DMS 273 (cell line): Measurements from ENCODE around the gene POMT1.
"Not testable (repeated sequence)": the region's sequence is repeated elsewhere in the genome, so short reads cannot be mapped to it uniquely, and the experiment has no call there.

ENCODE experiments used
- DNase-seq: peaks from one replicate; lab custom pipeline; 2025; ENCODE audit not compliant: unreplicated experiment; lab: John Stamatoyannopoulos, UW

Gene POMT1

DNA sequence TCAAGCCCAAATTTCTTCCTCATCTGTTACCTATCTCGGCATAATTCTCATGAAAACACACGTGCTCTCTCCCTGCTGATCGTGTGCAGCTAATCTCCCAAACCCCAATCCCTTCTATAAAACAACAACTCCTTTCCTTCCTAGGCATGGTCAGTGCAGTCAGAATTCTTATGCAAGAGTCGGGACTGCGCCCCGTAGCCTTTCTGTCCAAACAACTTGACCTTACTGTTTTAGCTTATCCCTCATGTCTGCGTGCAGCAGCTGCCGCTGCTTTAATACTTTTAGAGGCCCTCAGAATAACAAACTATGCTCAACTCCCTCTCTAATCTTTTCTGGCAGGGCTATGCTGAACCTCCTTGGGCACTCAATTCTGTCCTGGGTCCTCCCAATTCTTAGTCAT lies 47.7 kb downstream of the POMT1 start:
- not testable (repeated sequence) for DNase-seq

DNA sequence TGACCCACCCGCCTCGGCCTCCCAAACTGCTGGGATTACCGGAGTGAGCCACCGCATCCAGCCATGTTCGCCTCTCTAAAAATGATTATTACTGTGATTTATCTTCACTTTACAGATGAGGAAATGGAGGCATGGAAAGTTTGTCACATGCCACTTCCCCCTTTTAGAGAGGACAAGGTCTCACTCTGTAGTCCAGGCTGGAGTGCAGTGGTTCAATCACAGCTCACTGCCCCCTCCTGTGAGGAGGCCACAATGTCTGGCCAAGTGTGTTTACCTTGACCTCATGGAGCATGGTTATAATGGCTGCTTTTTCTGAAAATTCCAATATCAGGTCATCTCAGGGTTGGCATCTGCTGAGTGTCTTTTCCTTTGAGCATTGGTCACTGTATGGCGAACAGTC lies 49.3 kb downstream of the POMT1 start:
- no peak for DNase-seq

DNA sequence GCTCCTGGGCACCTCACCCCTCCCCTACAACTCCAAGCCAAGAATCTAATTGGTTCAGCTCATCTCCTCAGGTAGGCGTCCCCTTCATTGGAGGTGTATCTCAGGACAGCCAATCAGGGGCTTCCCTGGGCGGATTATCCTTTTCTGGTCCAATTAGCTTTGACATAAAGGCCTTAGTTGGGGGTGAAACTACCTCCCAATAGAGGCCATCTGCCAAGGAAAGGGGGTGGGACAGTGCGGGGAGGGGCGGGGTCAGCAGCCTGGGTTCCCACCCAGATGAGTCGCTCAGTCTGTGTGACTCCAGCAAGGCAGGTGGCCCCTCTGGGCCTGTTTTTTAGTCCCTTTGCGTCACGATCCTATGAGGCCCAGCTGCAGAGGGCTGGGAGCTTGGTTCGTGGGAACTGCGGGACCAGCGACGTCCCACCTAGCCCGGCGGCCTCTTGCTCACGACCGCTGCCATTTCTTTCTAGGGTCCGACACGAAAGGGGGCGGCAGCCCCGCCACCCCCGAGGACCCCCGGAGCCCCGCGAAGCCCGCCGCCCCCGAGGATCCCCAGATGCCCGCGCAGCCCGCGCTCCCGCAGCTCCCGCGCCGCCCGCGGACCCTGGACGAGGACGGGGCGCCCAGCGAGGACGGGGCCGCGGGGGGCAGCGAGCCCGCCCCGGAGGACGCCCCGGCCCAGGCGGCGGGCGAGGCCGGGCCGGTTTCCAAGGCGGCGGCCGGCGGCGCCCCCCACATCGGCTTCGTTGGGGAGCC lies 51.5 kb downstream of the POMT1 start:
- peak; percentile 40 for DNase-seq

DNA sequence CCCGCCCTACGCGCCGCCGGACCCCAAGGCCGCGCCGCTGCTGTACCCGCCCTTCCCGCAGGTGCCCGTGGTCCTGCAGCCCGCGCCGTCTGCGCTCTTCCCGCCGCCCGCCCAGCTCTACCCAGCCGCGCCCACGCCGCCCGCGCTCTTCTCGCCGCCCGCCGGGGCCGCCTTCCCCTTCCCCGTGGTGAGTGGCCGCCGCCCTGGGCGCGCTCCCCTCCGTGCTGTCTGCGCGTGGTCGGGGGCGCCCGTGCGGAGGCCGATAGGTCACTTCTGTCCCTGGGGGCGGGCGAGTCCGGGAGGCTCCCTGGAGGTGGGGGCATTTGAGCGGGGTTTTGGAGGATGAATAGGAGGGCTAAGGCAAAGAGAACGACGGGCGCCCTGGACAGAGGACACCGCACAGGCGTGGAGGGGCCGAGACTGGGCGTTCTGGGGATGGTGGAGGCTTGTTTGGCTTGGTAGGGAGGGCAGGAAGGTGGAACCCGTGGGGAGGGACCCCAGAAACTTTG lies 52.2 kb downstream of the POMT1 start:
- no peak for DNase-seq

DNA sequence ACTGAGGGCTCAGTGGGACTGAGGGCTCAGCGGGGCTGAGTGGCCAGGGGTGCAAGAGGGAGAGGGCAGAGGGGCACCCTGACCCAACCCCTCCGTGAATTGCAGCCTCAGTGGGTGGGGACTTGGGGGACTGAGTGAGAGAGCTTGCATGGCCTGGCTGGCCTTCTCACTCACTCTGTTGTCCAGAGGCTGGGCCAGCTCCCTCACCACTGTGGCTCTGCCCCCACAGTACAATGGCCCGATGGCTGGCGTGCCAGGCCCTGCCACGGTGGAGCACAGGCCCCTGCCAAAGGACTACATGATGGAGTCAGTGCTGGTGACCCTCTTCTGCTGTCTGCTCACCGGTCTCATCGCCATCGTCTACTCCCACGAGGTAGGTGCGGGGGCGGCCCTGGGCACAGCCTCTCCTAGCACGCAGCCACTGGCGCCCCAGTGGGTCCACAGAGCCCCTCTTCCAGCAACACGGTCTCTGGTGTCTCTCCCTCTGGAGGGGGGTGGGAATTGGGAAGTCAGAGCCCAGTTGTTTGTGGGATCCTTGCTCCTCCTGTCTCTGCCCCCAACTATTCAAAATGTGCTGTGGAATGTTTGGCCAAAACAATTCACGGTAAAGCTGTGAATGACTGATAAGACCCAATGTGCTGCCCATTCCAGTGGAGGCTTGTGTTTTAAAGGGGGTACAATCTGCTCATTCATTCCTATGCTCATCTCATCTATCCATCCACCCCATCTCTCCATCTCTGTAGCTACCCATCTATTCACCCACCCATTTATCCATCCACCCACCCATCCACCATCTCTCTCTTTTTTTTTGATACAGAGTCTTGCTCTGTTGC lies 53.3 kb downstream of the POMT1 start:
- no peak for DNase-seq

DNA sequence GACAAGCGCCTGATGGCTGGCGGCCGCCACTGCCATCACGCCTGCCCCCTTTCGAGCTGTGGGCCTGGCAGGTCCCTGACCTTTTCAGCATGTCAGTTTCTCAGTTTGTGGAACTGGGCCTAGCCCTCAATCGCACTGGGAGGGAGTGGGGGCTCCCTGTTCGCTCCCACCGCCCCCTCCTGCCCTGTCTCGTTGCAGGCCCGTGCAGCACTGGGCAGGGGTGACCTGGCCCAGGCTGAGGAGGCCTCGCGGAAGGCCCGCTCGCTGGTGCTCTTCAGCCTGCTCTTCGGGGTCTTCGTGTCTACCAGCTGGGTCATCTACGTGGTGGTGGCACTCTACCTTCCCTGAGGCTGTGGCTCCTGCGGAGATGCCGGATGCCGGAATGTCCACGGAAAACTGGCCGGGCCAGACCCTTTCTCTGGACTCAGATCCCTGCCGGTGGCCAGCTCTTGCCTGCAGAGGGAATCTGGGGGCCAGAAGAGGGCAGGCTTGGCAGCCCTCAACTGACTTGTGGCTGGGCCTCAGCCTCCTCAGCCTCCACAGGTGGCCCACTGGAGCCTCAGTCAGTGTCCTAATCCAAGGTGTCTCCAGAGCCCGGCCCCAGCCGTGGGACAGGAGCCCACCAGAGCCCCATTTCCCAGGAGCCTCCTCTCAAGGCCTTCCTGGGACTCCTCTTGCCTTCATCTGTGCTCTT lies 55.3 kb downstream of the POMT1 start:
- DNase-seq, result no peak

DNA sequence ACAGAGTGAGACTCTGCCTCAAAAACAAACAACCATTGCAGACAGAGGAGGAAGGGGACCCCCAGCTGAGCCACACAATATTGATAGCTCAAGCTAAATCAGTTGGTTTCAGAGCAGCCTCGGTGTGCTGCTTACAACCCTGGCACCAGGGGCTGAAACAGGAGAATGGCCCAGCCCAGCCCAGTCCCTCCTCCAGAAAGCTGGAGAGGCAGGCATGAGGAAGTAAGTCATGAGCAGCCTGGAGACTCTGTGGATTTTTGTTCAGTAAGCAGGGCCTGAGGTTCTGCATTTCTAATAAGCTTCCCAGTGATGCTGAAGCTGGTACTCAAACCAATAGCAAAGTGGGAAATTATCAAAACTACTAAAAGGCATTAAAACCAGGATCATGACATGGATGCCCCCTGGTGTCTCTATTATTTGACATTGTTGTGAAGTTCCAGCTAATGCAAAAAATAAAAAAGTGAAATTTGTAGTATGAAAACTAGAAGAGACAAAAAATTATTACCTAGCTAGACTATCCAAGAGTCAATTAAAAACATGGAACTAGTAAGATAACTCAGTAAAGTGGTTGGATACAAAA lies 56.8 kb downstream of the POMT1 start:
- DNase-seq, result no peak

DNA sequence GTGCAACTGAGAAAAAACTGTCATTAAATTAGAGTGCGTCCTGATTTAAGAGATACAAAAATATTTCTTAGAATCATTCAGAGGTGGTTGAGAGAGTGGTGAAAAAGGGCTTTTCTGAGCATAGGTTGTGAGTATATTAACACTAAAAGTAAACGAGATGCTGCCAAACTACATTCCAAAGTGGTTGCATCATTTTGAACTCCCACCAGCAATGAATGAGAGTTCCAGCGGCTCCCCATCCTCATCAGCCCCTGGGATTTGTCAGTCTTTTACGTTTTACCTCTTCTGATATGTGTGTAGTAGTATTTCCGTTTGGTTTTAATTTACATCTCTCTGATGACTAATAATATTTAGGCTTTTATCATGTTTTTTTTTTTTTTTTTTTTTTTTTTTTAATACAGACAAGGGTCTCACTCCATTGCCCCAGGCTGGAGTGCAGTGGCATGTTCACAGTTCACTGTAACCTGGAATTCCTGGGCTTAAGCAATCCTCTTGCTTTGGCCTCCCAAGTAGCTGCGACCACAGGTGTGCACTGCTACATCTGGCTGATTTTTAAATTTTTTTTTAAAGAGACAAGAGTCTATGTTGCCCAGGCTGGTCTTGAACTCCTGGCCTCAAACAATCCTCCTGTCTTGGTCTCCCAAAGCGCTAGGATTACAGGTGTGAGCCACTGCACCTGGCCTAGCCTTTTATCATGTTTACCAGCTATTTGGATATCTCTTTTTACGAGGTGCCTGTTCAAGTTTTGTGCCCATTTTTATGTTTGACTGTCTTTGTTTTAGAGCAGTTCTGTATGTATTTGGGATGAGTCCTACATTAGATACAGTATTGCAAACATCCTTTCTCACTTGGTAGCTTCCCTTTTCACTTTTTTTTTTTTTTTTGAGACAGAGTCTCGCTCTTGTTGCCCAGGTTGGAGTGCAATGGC lies 59.6 kb downstream of the POMT1 start:
- no peak for DNase-seq

DNA sequence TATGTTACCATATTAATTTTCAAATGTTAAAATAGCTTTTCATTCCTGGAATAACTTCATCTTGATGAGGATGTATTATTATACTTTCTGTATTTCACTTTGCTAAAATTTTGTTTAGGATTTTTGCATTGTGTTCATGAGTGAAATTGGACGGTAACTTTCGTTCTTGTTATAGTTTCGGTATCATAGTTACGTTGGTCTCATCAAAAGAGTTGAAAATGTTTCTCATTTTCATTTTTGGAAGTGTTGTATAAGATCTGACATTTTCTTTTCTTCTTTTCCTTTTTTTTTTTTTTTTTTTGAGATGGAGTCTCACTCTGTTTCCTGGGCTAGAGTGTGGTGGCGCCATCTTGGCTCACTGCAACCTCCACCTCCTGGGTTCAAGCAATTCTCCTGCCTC lies 62.7 kb downstream of the POMT1 start:
- DNase-seq, result no peak

DNA sequence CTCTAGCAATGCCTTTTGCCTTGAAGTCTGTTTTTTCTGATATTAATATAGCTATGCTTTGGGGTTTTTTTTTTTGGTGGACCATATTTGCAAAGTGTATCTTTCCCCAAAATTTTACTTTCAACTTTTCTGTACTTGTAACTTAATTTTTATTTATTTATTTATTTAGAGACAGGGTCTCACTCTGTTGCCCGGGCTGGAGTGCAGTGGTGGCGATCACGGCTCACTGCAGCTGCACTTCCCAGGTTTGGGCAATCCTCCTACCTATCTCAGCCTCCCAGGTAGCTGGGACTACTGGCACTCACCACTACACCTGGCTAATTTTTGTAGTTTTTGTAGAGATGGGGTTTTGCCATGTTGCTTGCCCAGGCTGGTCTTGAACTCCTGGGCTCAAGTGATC lies 63.4 kb downstream of the POMT1 start:
- no peak for DNase-seq

DNA sequence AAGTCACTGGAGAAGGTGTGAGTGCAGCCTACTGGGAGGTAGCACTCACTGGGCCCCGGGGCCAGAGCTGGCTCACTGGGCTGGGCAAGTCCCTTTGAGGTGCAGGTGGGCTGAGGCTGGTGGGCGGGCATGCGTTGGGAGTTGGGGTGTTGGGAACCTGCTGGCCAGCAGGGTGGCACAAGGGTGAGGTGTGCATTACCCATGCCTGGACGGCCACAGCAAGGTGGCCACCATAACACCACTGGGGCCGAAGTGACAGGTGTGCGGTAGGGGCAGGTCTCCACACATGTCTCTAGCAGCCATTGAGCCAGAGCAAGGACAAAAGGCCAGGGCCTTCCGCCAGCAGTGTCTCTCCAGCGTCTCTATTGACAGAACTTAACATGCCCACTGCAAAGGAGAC lies 65.2 kb downstream of the POMT1 start:
- DNase-seq, result no peak
